HepG2 (cell line): ENCODE measurements around the gene GOLGA7B.

Source experiments
- HOXD1 ChIP-seq: sonication (generic); formaldehyde crosslinking; IDR thresholded peaks from 2 replicates; pipeline ENCODE4 v1.5.0; 2020; ENCODE audit warnings: missing genetic modification reagents
- ZNF776 ChIP-seq: sonication (generic); formaldehyde crosslinking; IDR thresholded peaks from 2 replicates; pipeline ENCODE4 v1.4.0; 2020; ENCODE audit warnings: mild to moderate bottlenecking, missing genetic modification reagents
- TF ChIP-seq, protein P1 (sequence below): sonication (generic); formaldehyde crosslinking; IDR thresholded peaks from 2 replicates; pipeline ENCODE4 v1.4.0; 2020; ENCODE audit warnings: missing genetic modification reagents

DNA sequence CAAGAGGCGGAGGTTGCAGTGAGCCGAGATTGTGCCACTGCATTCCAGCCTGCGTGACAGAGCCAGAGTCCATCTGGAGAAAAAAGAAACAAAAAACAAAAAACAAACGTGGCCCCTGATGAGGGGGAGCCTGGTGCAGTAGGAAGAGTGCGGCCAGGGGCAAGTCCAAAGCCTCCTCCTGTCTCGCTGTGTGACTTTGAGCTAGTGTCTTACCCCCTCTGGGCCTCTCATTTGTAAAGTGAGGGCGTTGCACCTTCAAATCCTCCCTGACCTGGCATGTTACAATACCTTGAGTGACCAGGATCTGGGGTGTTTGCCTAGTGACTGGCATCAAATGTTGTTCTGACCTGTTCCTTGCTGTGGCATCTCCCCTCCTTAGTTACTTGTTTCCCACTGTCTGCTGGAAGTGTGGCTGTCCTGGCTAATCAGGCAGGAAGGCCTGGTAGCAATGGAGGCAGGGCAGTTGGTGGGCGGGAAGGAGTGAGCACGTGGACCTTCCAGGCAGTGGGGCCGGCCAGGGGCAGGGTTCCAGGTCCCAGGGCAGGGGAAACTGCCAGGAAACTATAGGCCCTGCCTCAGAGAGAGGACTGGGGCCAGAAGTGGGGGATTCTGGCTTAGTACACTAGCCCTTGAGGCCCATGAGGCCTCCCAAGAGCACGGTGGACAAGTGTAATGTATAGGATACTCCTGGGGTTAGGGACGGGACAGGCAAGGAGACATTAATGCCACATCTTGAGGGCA is 24.5 kb upstream of the GOLGA7B start:
- TF ChIP-seq HOXD1 (CRISPR knock-in tag), result no peak
- TF ChIP-seq, protein P1, sequence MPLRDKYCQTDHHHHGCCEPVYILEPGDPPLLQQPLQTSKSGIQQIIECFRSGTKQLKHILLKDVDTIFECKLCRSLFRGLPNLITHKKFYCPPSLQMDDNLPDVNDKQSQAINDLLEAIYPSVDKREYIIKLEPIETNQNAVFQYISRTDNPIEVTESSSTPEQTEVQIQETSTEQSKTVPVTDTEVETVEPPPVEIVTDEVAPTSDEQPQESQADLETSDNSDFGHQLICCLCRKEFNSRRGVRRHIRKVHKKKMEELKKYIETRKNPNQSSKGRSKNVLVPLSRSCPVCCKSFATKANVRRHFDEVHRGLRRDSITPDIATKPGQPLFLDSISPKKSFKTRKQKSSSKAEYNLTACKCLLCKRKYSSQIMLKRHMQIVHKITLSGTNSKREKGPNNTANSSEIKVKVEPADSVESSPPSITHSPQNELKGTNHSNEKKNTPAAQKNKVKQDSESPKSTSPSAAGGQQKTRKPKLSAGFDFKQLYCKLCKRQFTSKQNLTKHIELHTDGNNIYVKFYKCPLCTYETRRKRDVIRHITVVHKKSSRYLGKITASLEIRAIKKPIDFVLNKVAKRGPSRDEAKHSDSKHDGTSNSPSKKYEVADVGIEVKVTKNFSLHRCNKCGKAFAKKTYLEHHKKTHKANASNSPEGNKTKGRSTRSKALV (CRISPR knock-in tag), result no peak
- TF ChIP-seq ZNF776 (CRISPR knock-in tag), result no peak
